C4-2B (cell line): ENCODE measurements around the gene WNK3.

Source experiments
- H3K27ac ChIP-seq: fragments of 450-650 bp; 2 replicates; pipeline ENCODE4 v1.5.1; 2017
- CTCF ChIP-seq: fragments of 450-650 bp; conservative IDR thresholded peaks from 2 replicates; pipeline ENCODE4 v1.5.1; 2017; ENCODE audit warnings: mild to moderate bottlenecking
- ZFX ChIP-seq: fragments of 450-650 bp; IDR thresholded peaks from 2 replicates; pipeline ENCODE4 v1.6.1; 2017

The WNK3 gene

DNA sequence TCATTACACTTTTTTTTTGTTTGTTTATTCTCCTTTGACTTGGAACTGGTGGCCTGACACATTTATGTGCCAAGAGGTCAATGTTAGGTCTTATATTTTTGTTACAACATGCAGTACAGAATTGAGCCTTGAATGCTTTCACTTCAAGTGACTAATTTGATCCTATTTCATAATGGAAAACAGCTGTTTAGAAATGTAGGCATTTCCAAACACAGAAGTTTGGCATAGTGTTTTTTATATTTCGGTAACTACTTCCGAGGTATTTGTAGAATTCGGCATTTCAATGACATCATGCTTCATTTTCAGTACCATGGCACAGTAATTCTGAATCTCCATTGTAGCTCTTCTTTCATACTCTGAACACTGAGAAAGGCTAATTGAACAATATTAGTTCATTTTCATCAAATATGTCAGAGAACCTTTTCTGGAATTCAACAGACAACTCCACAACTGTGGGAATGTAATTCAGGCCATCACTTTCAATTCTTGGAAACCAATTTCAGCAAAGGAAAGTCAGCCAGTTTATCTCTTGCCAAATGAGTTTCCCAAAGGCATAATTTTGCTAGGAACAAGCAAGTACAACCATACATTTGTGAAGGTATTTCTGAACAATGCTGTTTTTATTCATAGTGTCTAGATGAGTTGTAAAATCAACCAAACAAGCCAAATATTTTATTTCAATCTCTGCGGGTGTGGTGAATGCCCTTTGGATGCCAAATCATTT lies 186.2 kb downstream of the WNK3 start:
- no peak overlapping the region for H3K27ac ChIP-seq
- TF ChIP-seq CTCF: no peak
- no peak for TF ChIP-seq ZFX

DNA sequence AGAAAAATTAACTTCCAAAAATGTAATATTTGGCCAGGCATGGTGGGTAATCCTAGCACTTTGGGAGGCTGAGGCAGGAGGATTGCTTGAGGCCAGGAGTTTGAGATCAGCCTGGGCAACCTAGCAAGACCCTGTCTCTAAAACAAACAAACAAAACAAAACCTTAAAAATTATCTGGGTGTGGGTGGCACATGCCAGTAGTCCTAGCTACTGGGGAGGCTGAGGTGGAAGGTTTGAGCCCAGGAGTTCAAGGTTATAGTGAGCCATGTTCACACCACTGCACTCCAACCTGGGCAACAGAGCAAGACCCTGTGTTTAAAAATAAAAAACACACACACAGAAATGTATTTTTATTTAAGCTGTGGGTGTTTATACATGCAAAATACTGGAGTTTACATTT lies 186.8 kb downstream of the WNK3 start:
- TF ChIP-seq ZFX (no peak), CTCF (no peak)
- no peak overlapping the region for H3K27ac ChIP-seq

DNA sequence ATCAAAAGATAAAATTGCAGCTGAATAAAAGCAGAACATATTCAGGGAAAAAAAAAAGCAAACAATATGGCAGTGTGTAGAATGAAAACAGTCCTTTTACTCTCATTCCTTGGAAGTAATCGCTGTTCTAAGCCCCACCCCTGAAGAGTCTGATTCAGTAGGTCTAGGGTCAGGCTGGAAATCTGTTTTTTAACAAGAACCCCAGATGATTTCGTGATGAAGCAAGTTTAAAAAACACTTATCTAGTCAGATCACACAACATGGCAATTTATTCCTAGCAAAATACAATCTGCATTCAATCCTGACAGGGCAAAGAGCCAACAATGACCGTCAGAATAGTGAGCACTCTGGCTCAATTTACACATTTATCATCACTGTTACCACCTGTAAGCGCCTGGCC lies 190.9 kb downstream of the WNK3 start:
- H3K27ac ChIP-seq: no peak overlapping the region
- TF ChIP-seq CTCF (no peak), ZFX (no peak)

GRCh38 chrX:54157561-54157960 lies 200.3 kb downstream of the WNK3 start:
- H3K27ac ChIP-seq: no peak overlapping the region
- no peak for TF ChIP-seq ZFX
- TF ChIP-seq CTCF: no peak
